Cerebellar cortex (tissue), 1 donor: ENCODE measurements around the gene PGM2.

Source experiments
- DNase-seq: peaks from one replicate; pipeline ENCODE4 v3.0.0-alpha.2; 2015; ENCODE audit warnings: low spot score

PGM2 gene

GRCh38 chr4:37902738-37903693 is 76.5 kb downstream of the PGM2 start:
- no peak for DNase-seq

DNA sequence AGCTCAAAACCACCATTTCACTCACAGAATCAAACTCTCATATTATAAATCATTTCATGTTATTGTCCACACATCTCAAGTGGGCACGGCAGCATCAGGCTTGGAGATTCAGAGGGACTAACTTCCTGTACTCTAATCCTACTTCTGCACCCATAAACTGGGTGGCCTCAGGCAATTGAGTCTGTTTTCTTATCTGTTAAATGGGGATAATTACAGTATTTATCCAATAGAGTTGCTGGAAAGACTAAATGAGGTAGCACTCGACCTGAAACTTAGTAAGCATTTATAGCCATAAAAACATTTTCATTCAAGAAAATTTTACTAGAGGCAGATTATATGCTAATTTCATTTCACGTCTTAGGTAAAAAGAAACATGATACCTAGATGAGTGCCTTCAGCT is 77.4 kb downstream of the PGM2 start:
- no peak for DNase-seq

DNA sequence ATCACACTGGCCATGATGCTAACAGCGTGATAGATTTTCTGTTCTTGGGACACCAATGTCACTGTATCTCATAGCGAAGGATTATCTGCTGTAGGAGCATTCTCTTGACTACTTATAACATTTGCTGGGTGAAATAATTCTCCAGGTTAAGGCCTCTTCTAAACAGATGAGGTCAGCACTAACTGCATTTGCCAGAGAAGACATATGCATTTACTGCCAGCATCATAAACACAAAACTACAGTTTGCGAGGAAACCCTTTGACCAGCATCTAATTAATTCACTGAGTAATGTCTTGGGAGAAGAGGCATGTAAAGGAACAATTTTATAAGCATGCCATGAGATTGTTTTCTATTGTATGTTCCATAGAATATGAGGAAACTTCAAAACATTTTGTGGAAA is 78.3 kb downstream of the PGM2 start:
- no peak for DNase-seq

DNA sequence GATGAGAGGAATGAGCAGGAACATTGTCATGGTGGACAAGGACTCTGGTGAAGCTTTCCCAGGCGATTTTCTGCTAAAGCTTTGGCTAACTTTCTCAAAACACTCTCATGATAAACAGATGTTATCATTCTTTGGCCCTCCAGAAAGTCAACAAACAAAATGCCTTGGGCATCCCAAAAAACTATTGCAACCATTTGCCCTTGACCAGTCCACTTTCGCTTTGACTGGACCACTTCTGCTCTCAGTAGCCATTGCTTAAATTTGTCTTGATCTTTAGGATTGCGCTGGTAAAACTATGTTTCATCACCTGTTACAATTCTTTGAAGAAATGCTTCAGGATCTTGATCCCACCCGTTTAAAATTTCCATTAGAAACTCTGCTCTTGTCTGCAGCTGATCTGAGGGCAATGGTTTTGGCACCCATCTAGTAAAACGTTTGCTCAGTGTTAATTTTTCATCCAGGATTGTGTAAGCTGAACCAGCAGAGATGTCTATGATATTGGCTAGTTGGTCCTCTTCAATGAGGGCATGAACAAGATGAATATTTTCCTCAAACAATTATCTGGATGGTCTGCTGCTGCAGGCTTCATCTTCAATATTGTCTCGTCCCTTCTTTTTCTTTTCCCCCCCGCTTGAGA is 79.2 kb downstream of the PGM2 start:
- no peak for DNase-seq

DNA sequence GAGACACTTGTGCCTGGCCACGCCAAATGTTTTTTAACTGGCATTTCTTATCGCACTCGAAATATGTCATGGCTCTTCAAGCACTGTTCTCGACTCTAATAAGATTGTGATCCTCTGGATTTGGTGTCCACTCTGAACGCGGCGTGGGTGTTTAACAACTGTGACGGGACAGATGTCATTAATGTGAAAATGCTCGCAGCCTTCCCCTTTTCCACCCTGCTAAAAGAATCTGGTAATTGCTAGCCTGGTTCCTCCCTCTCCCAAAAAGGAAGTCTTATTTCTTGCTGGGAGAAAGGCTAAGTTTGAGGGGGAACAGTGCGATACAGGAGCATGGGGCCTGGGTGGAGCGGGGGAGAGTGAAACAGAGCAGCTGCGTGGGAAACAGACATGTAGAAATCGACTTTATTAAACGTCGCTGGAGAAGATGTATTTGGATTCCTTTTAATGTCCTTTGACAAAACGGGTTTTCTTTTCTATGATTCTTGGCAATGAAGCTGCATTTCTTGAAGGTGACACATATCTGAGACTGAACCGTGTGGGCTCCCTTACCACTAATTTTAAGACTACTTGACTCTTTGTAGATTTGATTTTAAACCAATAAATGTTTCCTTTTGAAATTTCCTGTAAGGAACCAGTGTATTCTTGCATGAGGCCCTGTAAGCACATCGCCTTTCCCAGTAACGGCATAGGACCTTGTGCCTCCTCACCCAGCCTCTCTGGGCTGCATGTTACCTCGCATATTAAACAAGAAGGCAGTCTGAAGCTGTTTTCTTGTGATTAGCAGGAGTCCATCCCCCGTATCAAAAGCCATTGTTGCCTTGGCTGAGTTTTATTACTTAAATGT is 82.2 kb downstream of the PGM2 start:
- DNase-seq = no peak

GRCh38 chr4:37909332-37910090 is 83.0 kb downstream of the PGM2 start:
- no peak for DNase-seq

DNA sequence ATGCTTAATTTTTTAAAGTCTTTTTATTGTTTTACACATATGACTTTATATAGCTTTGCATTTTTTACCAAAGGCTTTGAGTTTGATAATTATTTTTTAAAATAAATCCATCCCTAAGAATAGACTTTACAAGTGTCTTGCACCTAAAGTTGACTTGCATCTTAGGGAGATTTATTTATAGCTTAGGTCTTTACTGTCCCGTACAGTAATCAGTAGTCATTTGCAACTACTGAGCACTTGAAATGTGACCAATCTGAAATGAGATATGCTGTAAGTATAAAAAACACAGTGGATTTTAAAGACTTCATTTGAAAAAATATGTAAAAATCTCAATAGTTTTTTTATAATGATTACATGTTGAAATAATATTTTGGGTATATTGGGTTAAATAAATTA is 83.6 kb downstream of the PGM2 start:
- DNase-seq = no peak
